CD8-positive, alpha-beta memory T cell (primary cell): ENCODE measurements around the gene CD44. TPM values are rescaled to one million over a fixed set of nuclear protein-coding genes. Genes with fewer than 3 reads are reported as not detected.

Experiments
- CTCF ChIA-PET: fragments of 350-600 bp; sonication (Branson Sonifier 250); formaldehyde crosslinking; loops from one replicate; lab custom pipeline; 2021; ENCODE audit warnings: antibody characterized with exemption; lab: Charles Lee
- POLR2A ChIA-PET: fragments of 350-600 bp; sonication (Branson Sonifier 250); formaldehyde crosslinking; loops from one replicate; lab custom pipeline; 2021; ENCODE audit warnings: antibody characterized with exemption; lab: Charles Lee
- DNase-seq, 5 donors: peaks; one replicate each; pipeline versions ENCODE4 v3.0.0 to v3.0.0-alpha.2; 2020 to 2022; ENCODE audit warnings: mixed read lengths in 1 of 5
- H3K27ac ChIP-seq: one replicate; pipeline ENCODE4 v1.7.0; 2013; ENCODE audit warnings: low read depth, mild to moderate bottlenecking, low read length, moderate library complexity
- H3K27me3 ChIP-seq: 2 replicates; pipeline ENCODE4 v1.7.0; 2013; ENCODE audit warnings: low read length, mild to moderate bottlenecking; ENCODE audit not compliant: insufficient read depth, poor library complexity, severe bottlenecking
- H3K36me3 ChIP-seq: 2 replicates; pipeline ENCODE4 v1.7.0; 2013; ENCODE audit warnings: mild to moderate bottlenecking, low read length, moderate library complexity; ENCODE audit not compliant: insufficient read depth
- H3K4me1 ChIP-seq: 2 replicates; pipeline ENCODE4 v1.7.0; 2013; ENCODE audit warnings: mild to moderate bottlenecking, low read length, moderate library complexity; ENCODE audit not compliant: insufficient read depth
- H3K4me3 ChIP-seq: 2 replicates; pipeline ENCODE4 v1.7.0; 2013; ENCODE audit warnings: mild to moderate bottlenecking, low read length
- H3K9me3 ChIP-seq: 2 replicates; pipeline ENCODE4 v1.7.0; 2013; ENCODE audit warnings: mild to moderate bottlenecking, low read length
- H3K27ac Mint-ChIP-seq, 8 donors: one replicate each; pipeline ENCODE4 v1.8.0; 2020 to 2021; ENCODE audit warnings: mixed read lengths in 8 of 8, mild to moderate bottlenecking in 6 of 8, inconsistent platforms in 3 of 8, moderate library complexity in 3 of 8
- H3K27me3 Mint-ChIP-seq, 2 donors: one replicate each; pipeline ENCODE4 v1.8.0; 2020 to 2021; ENCODE audit warnings: mixed read lengths in 2 of 2, mild to moderate bottlenecking in 1 of 2, moderate library complexity in 1 of 2
- H3K36me3 Mint-ChIP-seq, 3 donors: one replicate each; pipeline ENCODE4 v1.8.0; 2020 to 2021; ENCODE audit warnings: mixed read lengths in 3 of 3, inconsistent platforms in 1 of 3, mild to moderate bottlenecking in 1 of 3
- H3K4me1 Mint-ChIP-seq, 3 donors: one replicate each; pipeline ENCODE4 v1.8.0; 2020 to 2021; ENCODE audit warnings: mixed read lengths in 3 of 3, inconsistent platforms in 1 of 3, mild to moderate bottlenecking in 1 of 3
- H3K4me3 Mint-ChIP-seq, 7 donors: one replicate each; pipeline ENCODE4 v1.8.0; 2020 to 2021; ENCODE audit warnings: mixed read lengths in 7 of 7, mild to moderate bottlenecking in 6 of 7, moderate library complexity in 4 of 7, inconsistent platforms in 2 of 7
- H3K9me3 Mint-ChIP-seq, 5 donors: one replicate each; pipeline ENCODE4 v1.8.0; 2020 to 2022; ENCODE audit warnings: mixed read lengths in 5 of 5, mild to moderate bottlenecking in 3 of 5, moderate library complexity in 2 of 5, inconsistent platforms in 1 of 5
- polyA plus RNA-seq: library from polyadenylated mRNA; unstranded; fragments of 300-500 nt; fragmentation: Illumina TruSeq; gene quantifications from one replicate; pipeline ENCODE4 v1.2.3, GENCODE V29; 2021
- total RNA-seq, 2 experiments: library from RNA; stranded (reverse); gene quantifications; one replicate each; pipeline ENCODE4 v1.2.3, GENCODE V29; 2021

The CD44 gene
- total and polyA plus RNA-seq, 3 experiments from 2014 or later = 338 to 534 (median 510) TPM

DNA sequence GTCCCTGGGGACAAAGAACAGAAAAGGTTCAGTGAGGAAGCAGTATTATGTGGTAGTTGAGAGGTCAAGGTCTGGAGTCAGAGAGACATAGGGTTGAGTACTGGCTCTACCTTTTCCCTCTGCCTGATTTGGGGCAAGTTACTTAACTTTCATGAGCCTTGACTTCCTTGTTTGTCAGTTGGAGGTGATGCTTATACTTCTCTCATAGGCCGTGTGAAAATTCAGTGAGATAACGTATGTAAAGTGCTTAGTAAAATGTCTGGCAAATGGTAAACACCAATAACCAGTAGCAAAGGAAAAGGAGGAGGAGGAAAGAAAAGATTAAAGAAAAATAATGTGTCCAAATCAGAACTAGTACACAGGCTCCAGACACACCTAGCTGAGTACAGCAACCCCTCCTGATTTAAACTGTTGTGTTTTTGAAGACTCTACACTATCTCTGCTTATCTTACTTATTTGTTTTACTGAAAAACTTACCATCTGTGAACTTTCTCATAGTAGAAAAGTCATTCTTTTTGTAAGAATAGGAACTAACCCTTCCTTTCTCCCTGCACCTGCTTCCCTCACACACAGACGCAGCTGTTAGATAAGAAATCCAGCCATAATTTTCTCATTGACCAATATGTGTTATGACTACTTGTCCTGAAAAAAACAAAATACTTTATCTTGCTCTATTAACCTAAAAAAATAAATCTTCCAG is 126.9 kb downstream of the CD44 start:
- Histone ChIP-seq H3K36me3 (no peaks in the 10 kb centered on the region), H3K9me3 (no peaks in the 10 kb centered on the region), H3K27me3 (no peaks in the 10 kb centered on the region), H3K4me3 (no peak overlapping the region), H3K4me1 (peaks cover 5% of the 10 kb centered on the region), H3K27ac (no peak overlapping the region)
- Mint-ChIP-seq H3K4me1 (peaks cover 0 to 5% (median 4%) of the 10 kb centered on the region in 3 donors), H3K36me3 (peaks cover 0 to 5% (median 0%) of the 10 kb centered on the region in 3 donors), H3K27me3 (peaks cover 0 to 1% of the 10 kb centered on the region in 2 donors), H3K9me3 (no peaks in the 10 kb centered on the region), H3K4me3 (no peak overlapping the region), H3K27ac (no peak overlapping the region)
- POLR2A ChIA-PET = no interaction called here
- no peak for DNase-seq
- CTCF ChIA-PET = interaction anchor here (1.1 to 1.8 kb wide), 2 partner anchors 28 to 40 kb away, joined by 3 to 4 read pairs; no protein-coding TSS in a partner anchor

GRCh38 chr11:35267504-35267903 is 128.5 kb downstream of the CD44 start:
- peaks cover 0 to 5% (median 0%) of the 10 kb centered on the region in 3 donors for H3K36me3 Mint-ChIP-seq
- Histone ChIP-seq H3K9me3 (no peaks in the 10 kb centered on the region), H3K27me3 (no peaks in the 10 kb centered on the region), H3K4me3 (no peak overlapping the region), H3K36me3 (no peaks in the 10 kb centered on the region), H3K4me1 (peaks cover 12% of the 10 kb centered on the region), H3K27ac (no peak overlapping the region)
- POLR2A ChIA-PET = no interaction called here
- H3K27ac Mint-ChIP-seq = no peak overlapping the region
- peaks cover 14 to 17% (median 17%) of the 10 kb centered on the region in 3 donors for H3K4me1 Mint-ChIP-seq
- CTCF ChIA-PET = interaction anchor here (0.9 to 1.8 kb wide), 2 partner anchors 21 to 38 kb away, joined by 3 to 4 read pairs; no protein-coding TSS in a partner anchor
- H3K4me3 Mint-ChIP-seq = no peak overlapping the region
- H3K9me3 Mint-ChIP-seq = no peaks in the 10 kb centered on the region
- no peak for DNase-seq
- peaks cover 0 to 1% of the 10 kb centered on the region in 2 donors for H3K27me3 Mint-ChIP-seq

DNA sequence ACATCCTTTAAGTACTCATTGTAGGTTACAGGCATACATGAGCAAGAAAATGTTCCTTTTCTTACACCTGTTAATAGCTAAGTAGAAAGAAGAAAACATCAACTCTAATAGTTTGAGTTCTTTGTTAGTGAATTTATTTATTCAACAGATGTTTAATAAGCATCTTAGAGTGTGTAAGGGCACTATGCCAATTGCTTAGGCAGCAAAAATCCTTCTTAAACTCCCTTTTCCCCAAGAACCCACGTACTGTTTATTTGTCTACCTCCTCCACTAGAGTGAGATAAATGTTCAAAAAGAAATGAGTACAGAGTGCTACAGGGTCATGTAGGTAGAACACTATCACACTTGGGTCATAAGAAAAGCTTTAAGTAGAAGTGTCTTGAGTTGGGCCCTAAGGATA is 131.4 kb downstream of the CD44 start:
- H3K36me3 ChIP-seq = no peaks in the 10 kb centered on the region
- ChIA-PET POLR2A (no interaction called here), CTCF (no interaction called here)
- Mint-ChIP-seq H3K27me3 (peaks cover 0 to 1% of the 10 kb centered on the region in 2 donors), H3K9me3 (no peaks in the 10 kb centered on the region), H3K27ac (peak overlapping the region in 3 of 8 donors; percentile 8 to 72 (median 8)), H3K4me3 (no peak overlapping the region), H3K36me3 (peaks cover 0 to 5% (median 0%) of the 10 kb centered on the region in 3 donors), H3K4me1 (peaks cover 34 to 39% (median 35%) of the 10 kb centered on the region in 3 donors)
- DNase-seq = no peak
- no peaks in the 10 kb centered on the region for H3K9me3 ChIP-seq
- peaks cover 24% of the 10 kb centered on the region for H3K4me1 ChIP-seq
- H3K4me3 ChIP-seq = no peak overlapping the region
- H3K27me3 ChIP-seq = no peaks in the 10 kb centered on the region
- no peak overlapping the region for H3K27ac ChIP-seq

- Histone ChIP-seq H3K4me1 (peaks cover 24% of the 10 kb centered on the region), H3K9me3 (no peaks in the 10 kb centered on the region), H3K4me3 (no peak overlapping the region), H3K27me3 (no peaks in the 10 kb centered on the region), H3K27ac (no peak overlapping the region), H3K36me3 (no peaks in the 10 kb centered on the region)
- CTCF ChIA-PET = no interaction called here
- peaks cover 0 to 4% (median 0%) of the 10 kb centered on the region in 3 donors for H3K36me3 Mint-ChIP-seq
- POLR2A ChIA-PET = no interaction called here
- peaks cover 0 to 1% of the 10 kb centered on the region in 2 donors for H3K27me3 Mint-ChIP-seq
- H3K27ac Mint-ChIP-seq = peak overlapping the region in 3 of 8 donors; percentile 30 to 72 (median 54)
- H3K9me3 Mint-ChIP-seq = no peaks in the 10 kb centered on the region
- no peak for DNase-seq
- no peak overlapping the region for H3K4me3 Mint-ChIP-seq
- peaks cover 39 to 44% (median 40%) of the 10 kb centered on the region in 3 donors for H3K4me1 Mint-ChIP-seq
Observed at GRCh38 chr11:35271031-35271430, 132.1 kb downstream of the CD44 start.

GRCh38 chr11:35272391-35272902 is 133.5 kb downstream of the CD44 start:
- no peaks in the 10 kb centered on the region for H3K9me3 ChIP-seq
- peaks cover 18% of the 10 kb centered on the region for H3K4me1 ChIP-seq
- H3K4me1 Mint-ChIP-seq = peaks cover 40 to 51% (median 44%) of the 10 kb centered on the region in 3 donors
- peak overlapping the region; percentile 39 to 94 (median 92) for H3K27ac Mint-ChIP-seq
- no peaks in the 10 kb centered on the region for H3K27me3 Mint-ChIP-seq
- H3K36me3 ChIP-seq = no peaks in the 10 kb centered on the region
- H3K27ac ChIP-seq = no peak overlapping the region
- POLR2A ChIA-PET = no interaction called here
- no peaks in the 10 kb centered on the region for H3K36me3 Mint-ChIP-seq
- H3K9me3 Mint-ChIP-seq = no peaks in the 10 kb centered on the region
- peak; percentile 19 to 67 (median 22) for DNase-seq
- no peaks in the 10 kb centered on the region for H3K27me3 ChIP-seq
- CTCF ChIA-PET = interaction anchor here (1.0 to 1.6 kb wide), 3 partner anchors 14 to 34 kb away, joined by 4 read pairs; no protein-coding TSS in a partner anchor
- no peak overlapping the region for H3K4me3 ChIP-seq
- peak overlapping the region in 6 of 7 donors; percentile 52 to 76 (median 65) for H3K4me3 Mint-ChIP-seq

GRCh38 chr11:35274909-35275785 is 136.2 kb downstream of the CD44 start:
- Mint-ChIP-seq H3K27me3 (no peaks in the 10 kb centered on the region), H3K27ac (peak overlapping the region in 4 of 8 donors; percentile 19 to 82 (median 44)), H3K4me1 (peaks cover 40 to 51% (median 44%) of the 10 kb centered on the region in 3 donors)

DNA sequence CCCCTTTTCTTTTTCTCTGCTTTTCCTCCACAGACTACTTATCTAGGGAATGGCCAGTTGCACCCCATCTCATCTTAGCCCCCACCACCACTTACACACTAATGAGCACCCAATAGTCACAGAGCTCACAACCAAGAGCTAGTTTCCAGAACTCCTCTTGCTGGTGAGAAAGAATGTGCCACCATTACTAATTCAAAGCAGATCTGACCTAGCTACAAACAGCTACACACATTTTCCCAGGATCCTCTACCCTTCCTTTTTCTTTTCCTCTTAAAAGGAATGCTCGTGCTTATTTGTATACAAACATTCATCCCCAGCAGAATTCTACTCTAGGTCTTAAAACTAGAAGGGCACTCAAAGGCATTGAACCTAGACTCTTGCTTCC is 136.8 kb downstream of the CD44 start:
- H3K27me3 Mint-ChIP-seq = no peaks in the 10 kb centered on the region
- H3K9me3 Mint-ChIP-seq = no peaks in the 10 kb centered on the region
- peaks cover 0 to 4% (median 2%) of the 10 kb centered on the region in 3 donors for H3K36me3 Mint-ChIP-seq
- Histone ChIP-seq H3K4me3 (no peak overlapping the region), H3K4me1 (peaks cover 18% of the 10 kb centered on the region), H3K27me3 (no peaks in the 10 kb centered on the region), H3K27ac (no peak overlapping the region), H3K9me3 (no peaks in the 10 kb centered on the region), H3K36me3 (no peaks in the 10 kb centered on the region)
- peak overlapping the region in 5 of 8 donors; percentile 3 to 82 (median 27) for H3K27ac Mint-ChIP-seq
- no peak for DNase-seq
- ChIA-PET POLR2A (no interaction called here), CTCF (interaction anchor here (1.1 kb wide), 1 partner anchor 86 kb away, joined by 4 read pairs; no protein-coding TSS in a partner anchor)
- H3K4me3 Mint-ChIP-seq = no peak overlapping the region
- H3K4me1 Mint-ChIP-seq = peaks cover 36 to 51% (median 42%) of the 10 kb centered on the region in 3 donors

More at GRCh38 chr11:35274909-35275785, 136.2 kb downstream of the CD44 start:
- DNase-seq = no peak
- peaks cover 0 to 4% (median 2%) of the 10 kb centered on the region in 3 donors for H3K36me3 Mint-ChIP-seq
- no peaks in the 10 kb centered on the region for H3K9me3 ChIP-seq
- no peak overlapping the region for H3K27ac ChIP-seq
- peaks cover 18% of the 10 kb centered on the region for H3K4me1 ChIP-seq
- ChIA-PET POLR2A (no interaction called here), CTCF (interaction anchor here (1.1 to 1.7 kb wide), 2 partner anchors 30 to 87 kb away, joined by 4 read pairs; no protein-coding TSS in a partner anchor)
- no peaks in the 10 kb centered on the region for H3K36me3 ChIP-seq
- H3K27me3 ChIP-seq = no peaks in the 10 kb centered on the region
- no peaks in the 10 kb centered on the region for H3K9me3 Mint-ChIP-seq
- H3K4me3 ChIP-seq = no peak overlapping the region
- H3K4me3 Mint-ChIP-seq = peak overlapping the region in 1 of 7 donors; percentile 4
